IPS-18c (cell line): ENCODE measurements around the gene RRP1.
"Not testable (repeated sequence)": the region's sequence is repeated elsewhere in the genome, so short reads cannot be mapped to it uniquely, and the experiment has no call there.

Experiments
- H3K4me3 ChIP-seq: 2 replicates; pipeline ENCODE4 v1.7.0; 2013; ENCODE audit warnings: low read depth, mild to moderate bottlenecking, low read length, moderate library complexity; ENCODE audit not compliant: insufficient read depth
- H3K9me3 ChIP-seq: one replicate; pipeline ENCODE4 v1.6.1; 2013; ENCODE audit warnings: mild to moderate bottlenecking, low read length, moderate library complexity; ENCODE audit not compliant: control insufficient read depth, insufficient read depth

The RRP1 gene

DNA sequence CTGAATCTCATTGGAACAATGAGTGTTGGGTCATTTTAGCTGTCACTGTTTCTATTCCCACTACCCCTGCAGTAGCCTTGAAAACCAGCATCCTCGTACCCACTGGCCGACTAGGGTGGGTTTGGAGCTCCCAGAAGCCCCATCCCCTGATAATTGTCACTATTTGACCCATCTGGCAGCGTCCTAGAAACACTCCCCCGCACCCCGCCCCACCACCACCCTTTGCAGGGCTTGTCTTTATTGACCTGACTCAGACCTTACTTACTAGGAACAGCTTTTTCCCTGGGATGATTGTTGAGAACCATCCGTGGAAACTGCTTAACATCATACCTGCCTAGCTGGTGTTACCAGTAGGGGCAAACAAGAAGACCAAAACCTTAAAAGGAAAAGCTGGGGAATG is 47.2 kb downstream of the RRP1 start:
- Histone ChIP-seq H3K9me3 (no peaks in the 10 kb centered on the region), H3K4me3 (no peak overlapping the region)

DNA sequence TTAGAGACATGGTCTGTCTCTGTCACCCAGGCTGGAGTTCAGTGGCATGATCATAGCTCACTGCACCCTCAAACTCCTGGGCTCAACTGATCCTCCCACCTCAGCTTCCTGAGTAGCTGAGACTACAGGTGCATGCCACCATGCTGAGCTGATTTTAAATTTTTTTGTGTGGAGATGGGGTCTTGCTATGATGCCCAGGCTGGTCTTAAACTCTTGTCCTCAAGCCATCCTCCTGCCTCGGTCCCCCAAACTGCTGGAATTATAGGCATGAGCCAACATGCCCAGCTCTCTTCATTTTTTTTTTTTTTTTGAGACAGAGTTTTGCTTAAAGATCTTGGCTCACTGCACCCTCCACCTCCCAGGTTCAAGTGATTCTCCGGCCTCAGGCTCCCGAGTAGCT is 50.9 kb downstream of the RRP1 start:
- Histone ChIP-seq H3K9me3 (no peaks in the 10 kb centered on the region), H3K4me3 (no peak overlapping the region)

DNA sequence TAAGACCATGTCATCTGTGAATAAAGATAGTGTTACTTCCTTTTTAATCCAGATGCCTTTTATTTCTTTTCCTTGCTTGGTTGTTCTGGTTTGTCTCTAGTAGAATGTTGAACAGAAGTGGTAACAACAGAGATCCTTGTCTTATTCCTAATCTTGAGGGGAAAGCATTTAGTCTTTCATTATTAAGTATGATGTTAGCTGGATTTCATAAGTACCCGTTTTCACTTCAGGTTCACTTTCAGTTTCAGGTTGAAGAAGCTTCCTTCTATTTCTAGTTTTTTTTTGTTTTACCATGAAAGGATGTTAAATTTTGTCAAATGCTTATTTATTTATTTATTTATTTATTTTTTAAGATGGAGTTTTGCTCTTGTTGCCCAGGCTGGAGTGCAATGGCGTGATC is 53.4 kb downstream of the RRP1 start:
- H3K9me3 ChIP-seq: no peaks in the 10 kb centered on the region

DNA sequence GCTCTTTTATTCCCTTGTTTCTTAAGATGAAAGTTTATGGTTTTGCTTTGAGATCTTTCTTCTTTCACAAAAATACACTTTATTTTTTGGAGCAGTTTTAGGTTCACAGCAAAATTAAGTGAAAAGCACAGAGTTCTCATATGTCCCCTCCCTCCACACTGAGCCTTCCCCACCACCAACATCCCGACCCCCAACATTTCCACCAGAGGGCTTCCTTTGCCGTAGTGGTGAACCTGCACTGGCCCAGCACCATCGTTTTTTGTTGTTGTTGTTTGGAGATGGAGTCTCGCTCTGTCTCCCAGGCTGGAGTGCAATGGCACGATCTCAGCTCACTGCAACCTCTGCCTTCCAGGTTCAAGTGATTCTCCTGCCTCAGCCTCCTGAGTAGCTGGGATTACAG is 55.5 kb downstream of the RRP1 start:
- not testable (repeated sequence) for H3K9me3 ChIP-seq, H3K4me3 ChIP-seq

More for the DNA sequence above, 53.4 kb downstream of the RRP1 start:
- H3K4me3 ChIP-seq: no peak overlapping the region

DNA sequence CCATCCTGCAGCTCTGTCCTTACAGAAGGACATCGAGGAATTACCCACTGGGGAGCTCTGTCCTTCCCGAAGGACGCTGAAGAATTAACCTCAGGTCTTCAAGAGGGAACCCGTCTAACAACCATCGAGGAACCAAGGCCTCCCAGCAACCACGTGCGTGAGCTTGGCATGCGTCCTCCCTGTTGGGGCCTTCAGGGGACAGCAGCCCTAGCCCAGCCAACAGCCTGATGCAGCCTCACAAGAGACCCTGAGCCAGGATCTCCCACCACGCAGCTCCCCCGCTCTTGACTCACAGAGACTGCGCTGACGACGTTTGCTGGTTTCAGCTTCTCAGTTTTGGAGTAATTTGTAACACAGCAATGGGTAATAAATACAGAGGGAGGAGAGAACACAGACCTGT is 56.0 kb downstream of the RRP1 start:
- Histone ChIP-seq H3K4me3 (no peak overlapping the region), H3K9me3 (no peaks in the 10 kb centered on the region)

DNA sequence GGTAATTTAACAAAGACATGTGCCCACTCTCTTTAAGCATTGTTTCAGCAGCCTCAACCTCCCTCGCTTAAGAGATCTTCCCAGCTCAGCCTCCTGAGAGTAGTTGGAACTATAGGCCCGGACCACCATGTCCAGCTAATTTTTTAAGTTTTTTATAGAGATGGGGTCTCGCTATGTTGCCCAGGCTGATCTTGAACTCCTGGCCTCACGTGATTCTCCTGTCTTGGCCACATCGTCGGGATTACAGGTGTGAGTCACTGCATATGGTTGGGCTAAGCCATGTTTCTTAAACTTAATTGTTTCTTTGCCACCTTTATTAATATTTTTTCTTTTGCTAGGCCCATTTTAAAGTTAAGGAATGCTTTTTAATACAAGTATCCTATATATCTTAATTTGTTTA is 57.1 kb downstream of the RRP1 start:
- H3K9me3 ChIP-seq: no peaks in the 10 kb centered on the region
- H3K4me3 ChIP-seq: no peak overlapping the region

DNA sequence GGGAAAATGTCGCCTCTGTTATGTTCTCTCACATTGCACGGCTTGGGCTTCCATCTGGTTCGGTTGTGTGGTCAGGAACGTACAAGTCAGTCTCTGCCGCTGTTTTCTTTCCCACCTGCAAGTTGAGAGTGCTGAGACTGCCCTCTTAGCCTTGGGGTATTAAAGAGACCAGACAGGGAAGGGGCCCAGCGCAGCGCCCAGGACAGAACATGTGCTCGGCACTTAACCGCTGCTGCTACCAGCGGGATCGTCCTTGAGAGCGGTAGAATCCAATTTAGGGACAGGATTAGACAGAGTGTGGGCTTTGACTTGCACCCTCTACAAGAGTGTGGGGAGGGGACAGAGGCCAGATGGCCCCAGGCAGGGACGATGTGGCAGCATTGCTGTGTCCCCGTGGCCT is 57.9 kb downstream of the RRP1 start:
- no peaks in the 10 kb centered on the region for H3K9me3 ChIP-seq
- no peak overlapping the region for H3K4me3 ChIP-seq

DNA sequence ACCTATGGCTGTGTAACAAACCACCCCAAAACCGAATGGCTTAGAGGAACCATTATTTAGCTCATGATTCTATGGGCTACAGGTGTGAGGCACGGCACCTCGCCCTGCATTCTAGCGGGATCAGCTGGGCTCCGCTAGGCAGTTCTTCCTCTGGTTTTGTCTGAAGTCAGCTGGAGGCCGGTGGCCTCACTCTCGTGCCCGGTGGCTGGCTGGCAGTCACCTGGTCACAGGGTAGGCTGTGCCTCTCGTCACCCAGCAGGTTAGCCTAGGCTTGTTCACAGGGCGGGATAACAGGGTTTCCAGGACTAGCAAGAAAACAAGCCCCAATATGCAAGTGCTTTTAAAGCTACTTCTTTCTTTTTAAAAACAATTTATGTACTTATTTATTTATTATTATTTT is 59.4 kb downstream of the RRP1 start:
- Histone ChIP-seq H3K9me3 (no peaks in the 10 kb centered on the region), H3K4me3 (no peak overlapping the region)

DNA sequence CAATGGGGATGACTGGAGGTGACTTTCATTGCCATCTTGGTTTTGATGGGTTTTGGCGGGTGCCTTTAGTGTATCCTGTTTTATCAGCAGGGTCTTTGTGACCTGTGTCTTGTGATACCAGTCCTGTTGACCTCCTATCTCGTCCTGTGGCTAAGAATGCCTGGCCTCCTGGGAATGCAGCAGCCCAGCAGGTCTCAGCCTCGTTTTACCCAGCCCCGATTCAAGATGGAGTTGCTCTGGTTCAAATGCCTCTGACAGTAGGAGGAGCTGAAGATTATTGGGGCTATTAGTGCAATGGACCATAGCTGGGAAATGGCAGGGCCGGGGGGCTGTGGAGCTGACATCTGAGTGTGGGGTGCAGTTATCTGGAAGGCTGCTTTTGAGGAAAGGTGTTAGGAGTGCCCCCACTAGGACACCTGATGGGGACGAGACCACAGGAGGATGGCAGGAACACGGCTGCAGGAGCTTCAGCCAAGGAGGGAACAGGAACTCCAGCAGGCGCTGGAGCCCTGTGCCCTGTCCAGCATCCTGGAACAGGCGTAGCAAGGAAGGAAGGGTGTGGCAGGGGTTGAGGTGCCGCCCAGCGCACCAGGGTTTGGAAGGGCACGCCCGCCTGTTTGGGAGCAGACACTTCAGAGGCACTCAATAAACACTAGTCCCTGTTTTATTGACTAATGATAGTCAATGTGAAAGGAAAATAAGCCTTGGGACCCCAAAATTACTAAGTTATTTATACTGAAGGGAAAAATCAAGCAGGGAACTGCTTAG is 60.3 kb downstream of the RRP1 start:
- no peaks in the 10 kb centered on the region for H3K9me3 ChIP-seq
- H3K4me3 ChIP-seq: no peak overlapping the region

DNA sequence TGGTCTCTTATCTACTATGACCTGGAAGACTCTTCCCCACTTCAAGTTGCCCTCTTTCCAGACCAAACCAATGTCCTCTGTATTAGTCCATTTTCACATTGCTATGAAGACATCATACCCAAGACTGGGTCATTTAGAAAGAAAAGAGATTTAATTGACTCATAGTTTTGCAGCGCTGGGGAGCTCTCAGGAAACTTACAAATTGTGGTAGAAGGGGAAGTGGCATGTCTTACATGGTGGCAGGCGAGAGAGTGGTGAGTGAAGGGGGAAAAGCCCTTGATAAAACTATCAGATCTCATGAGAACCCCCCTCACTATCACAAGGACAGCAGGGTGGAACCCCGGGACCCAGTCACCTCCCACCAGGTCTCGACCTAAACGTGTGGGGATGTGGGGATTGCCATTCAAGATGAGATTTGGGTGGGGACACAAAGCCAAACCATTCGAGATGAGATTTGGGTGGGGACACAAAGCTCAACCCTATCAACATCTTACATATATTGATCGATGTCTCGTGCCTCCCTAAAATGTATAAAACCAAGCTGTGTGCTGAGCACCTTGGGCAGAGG is 61.4 kb downstream of the RRP1 start:
- H3K4me3 ChIP-seq: no peak overlapping the region
- H3K9me3 ChIP-seq: no peaks in the 10 kb centered on the region

DNA sequence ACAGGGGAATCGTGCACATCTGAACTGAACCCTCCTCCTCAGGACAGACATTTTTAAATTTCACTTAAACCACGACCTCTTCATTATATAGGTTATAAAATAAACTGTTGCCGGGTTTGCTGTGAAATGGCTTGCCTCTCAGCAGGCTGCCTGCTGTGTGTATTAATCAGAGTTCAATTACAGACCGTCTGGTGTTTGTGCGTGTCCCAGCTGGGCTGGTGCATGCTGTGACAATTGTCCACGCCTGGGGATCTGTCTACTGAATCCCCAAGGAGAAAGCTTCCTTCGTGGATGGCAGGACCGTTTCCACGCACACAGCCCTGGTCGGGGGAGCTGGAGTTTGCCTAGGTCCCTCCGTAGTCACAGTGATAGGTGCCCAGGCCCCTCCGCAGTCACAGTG is 62.2 kb downstream of the RRP1 start:
- Histone ChIP-seq H3K9me3 (no peaks in the 10 kb centered on the region), H3K4me3 (no peak overlapping the region)

DNA sequence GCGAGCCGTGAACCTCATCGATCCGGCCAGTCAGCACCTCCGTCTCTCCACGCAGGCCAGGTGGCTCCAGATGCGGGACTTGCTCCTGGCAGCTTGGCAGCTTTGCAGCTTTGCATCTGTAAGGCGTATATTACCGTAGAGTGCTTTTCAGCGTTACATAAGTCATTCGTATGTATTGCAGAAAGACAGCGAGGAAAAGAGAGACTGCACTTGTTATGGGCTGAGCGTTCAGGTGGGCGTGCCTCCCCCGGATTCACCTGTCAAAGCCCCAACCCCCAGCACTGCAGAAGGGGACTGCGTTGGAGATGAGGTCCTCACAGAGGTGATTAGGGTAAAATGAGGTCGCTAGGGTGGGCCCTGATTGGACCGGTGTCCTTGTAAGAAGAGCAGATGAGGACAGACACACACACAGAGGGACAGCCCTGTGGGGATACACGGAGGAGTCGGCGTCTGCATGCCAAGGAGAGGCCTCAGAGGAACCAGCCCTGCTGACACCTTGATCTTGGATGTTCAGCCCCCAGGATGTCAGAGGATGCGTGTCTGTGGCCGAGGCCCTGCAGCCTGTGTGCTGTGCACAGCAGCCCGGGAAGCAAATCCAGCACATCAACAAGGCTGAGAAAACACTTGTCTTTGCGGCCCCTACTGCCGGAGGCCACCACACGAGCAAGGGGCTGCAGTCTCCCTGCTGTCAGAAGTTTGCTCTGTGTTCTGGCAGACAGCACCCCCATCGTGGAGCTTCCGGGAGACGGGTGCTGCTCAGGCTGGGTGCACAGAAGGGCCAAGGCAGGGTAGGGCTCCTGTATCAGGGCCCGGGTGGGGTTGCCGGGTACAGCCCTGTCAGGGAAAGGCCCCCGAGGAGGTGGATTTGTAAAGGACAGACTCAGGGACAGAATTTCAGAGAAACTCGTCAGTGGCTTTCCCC is 64.7 kb downstream of the RRP1 start:
- Histone ChIP-seq H3K9me3 (no peaks in the 10 kb centered on the region), H3K4me3 (no peak overlapping the region)
